GM12873 (cell line): ENCODE results near the gene ADCYAP1R1.

Source experiments
- CTCF ChIP-seq: IDR thresholded peaks from 2 replicates; pipeline ENCODE4 v1.5.1; 2012; ENCODE audit warnings: low read depth, mild to moderate bottlenecking, moderate library complexity, low read length, control low read depth; ENCODE audit not compliant: insufficient read depth; ENCODE audit errors: missing control alignments

Gene ADCYAP1R1

GRCh38 chr7:31051598-31052486, at the start of gene ADCYAP1R1:
Gene ADCYAP1R1, plus strand, starts transcription at chr7:31052308. Its CDS starts 10,957 bp downstream, at chr7:31063265.
- TF ChIP-seq CTCF = no peak

- no peak for TF ChIP-seq CTCF
These were observed 49.0 kb upstream of the ADCYAP1R1 start for GRCh38 chr7:31003097-31003496.

- TF ChIP-seq CTCF = no peak
These were observed 48.4 kb upstream of the ADCYAP1R1 start for GRCh38 chr7:31003721-31004120.

GRCh38 chr7:31004393-31004792, 47.7 kb upstream of the ADCYAP1R1 start:
- no peak for TF ChIP-seq CTCF

GRCh38 chr7:31006857-31007256, 45.3 kb upstream of the ADCYAP1R1 start:
- TF ChIP-seq CTCF = no peak

GRCh38 chr7:31007634-31008033, 44.5 kb upstream of the ADCYAP1R1 start:
- TF ChIP-seq CTCF = no peak

GRCh38 chr7:31014826-31015225, 37.3 kb upstream of the ADCYAP1R1 start:
- no peak for TF ChIP-seq CTCF
